ENCODE data around the gene CORO7. TPM values are rescaled to one million over a fixed set of nuclear protein-coding genes. Genes with fewer than 3 reads are reported as not detected.
A peak's percentile ranks its signal among the peaks of the same experiment; 100 is the strongest.

The CORO7 gene
- total and polyA plus RNA-seq, 9 of the 15 experiments (the other 6 are each of a cell fraction or from before 2014, with no cell fraction given), result 0.45 to 77.2 (median 18.7) TPM

DNA sequence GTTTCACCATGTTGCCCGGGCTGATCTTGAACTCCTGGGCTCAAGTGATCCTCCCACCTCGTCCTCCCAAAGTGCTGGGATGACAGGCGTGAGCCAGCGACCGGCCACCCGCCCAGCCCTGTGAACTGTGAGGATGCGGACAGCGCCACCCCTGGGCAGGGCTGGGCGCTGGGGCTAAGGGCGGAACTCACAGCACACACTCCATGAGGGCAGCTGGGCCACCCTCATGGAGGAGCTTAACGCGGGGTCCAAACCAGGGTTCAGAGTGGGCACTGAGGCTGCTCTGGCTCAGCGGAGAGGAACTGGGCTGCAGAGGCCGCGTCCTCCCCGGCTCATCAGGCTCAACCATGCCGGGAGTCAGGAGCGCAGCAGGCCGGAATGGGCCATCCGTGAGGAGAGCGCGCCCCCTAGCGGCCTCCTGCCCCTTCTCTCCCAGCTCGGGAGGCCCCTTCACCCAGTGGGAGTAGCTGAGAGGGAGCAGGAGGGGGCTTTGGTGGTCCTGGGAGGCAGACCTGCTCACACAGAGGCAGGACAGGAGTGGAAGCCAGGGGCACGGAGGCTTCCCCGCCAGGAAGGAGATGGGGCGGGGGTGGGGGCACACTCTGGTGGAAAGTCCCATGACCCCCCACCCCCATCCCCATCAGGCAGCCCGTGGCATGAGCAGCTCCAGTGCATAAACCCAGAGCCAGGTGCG is 13.8 kb downstream of the CORO7 start (continued):
- peak; percentile 74; the same call in 1 of the 2 replicates for TF ChIP-seq TOE1 (IDR thresholded peaks at IDR 0.05; ENCODE audit: borderline replicate concordance)
- TF ChIP-seq TOE1 (CRISPR knock-in tag; IDR thresholded peaks at IDR 0.05; ENCODE audit: borderline replicate concordance, low read depth), result no peak
- peak in 1 of 2 experiments; percentile 51; a peak in 1 of 4 replicates for TF ChIP-seq NONO (IDR thresholded peaks at IDR 0.05; ENCODE audit: low read depth in 2 of 2, low read length in 1 of 2)
- TF ChIP-seq CTBP1 (IDR thresholded peaks at IDR 0.05; ENCODE audit: borderline replicate concordance), result peak; percentile 67
- no peak for TF ChIP-seq TGIF2 (CRISPR knock-in tag; IDR thresholded peaks at IDR 0.05)
- TF ChIP-seq CBX2 (IDR thresholded peaks at IDR 0.05; ENCODE audit: insufficient read depth, low read length, poor library complexity, severe bottlenecking), result no peak
- TF ChIP-seq PPARD (CRISPR knock-in tag; IDR thresholded peaks at IDR 0.05), result no peak
- no peak for TF ChIP-seq FOXM1 (IDR thresholded peaks at IDR 0.05; ENCODE audit: low read depth)
- no peak for TF ChIP-seq FOXM1 (CRISPR knock-in tag; IDR thresholded peaks at IDR 0.05; ENCODE audit: low read depth)

DNA sequence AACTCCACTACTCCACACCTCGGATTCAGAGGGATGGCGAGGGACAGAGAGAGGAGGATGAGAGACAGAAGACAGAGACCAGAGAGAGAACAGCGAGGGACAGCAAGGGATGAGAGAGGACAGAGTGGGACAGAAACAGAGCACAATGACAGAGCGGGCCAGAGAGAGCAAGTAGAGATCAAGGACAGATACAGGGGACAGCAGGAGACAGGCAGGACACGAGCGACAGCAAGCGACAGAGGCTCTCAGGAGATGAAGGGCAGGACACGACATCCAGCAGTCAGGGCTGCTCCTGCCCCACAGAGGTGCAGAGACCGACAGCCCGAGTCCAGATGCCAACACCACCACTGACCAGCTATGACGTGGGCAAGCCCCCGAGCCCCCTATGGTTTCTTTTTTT is 14.9 kb downstream of the CORO7 start:
- H3K79me2 ChIP-seq (ENCODE audit: control insufficient read depth, insufficient read depth, low read length), result no peaks in the 10 kb centered on the region; the same call in 2 of the 3 replicates
- peaks cover 73% of the 10 kb centered on the region; the same call in 2 of the 3 replicates for H3K36me3 ChIP-seq (ENCODE audit: control insufficient read depth, insufficient read depth, low read length)
- peaks cover 14% of the 10 kb centered on the region; the same call in 1 of the 2 replicates for H4K20me1 ChIP-seq (replicated peaks; ENCODE audit: control insufficient read depth, insufficient read depth, low read length)
- DNase-seq (ENCODE audit: extremely low read depth in 1 of 4, low spot score in 3 of 4) (no peak), FAIRE-seq (no peak), ATAC-seq (no peak)
- H3K27me3 ChIP-seq (ENCODE audit: control insufficient read depth in 2 of 2, insufficient read depth in 2 of 2, low read length in 2 of 2), result no peaks in the 10 kb centered on the region
- H3K9ac ChIP-seq (ENCODE audit: insufficient read depth in 1 of 2, low read depth in 2 of 2, low read length in 2 of 2), result peak overlapping the region in 1 of 2 experiments; percentile 83; a peak in 2 of 4 replicates
- H3K4me2 ChIP-seq (ENCODE audit: insufficient read depth, low read length), result no peak overlapping the region
- H3K27ac ChIP-seq (ENCODE audit: extremely low read depth, low read depth, low read length), result no peak overlapping the region
- POLR2A ChIA-PET, result interaction anchor here (2.1 kb wide), 1 partner anchor 40 kb away, joined by 9 read pairs; no protein-coding TSS in a partner anchor
- in situ Hi-C loops (cut with MboI), result loop anchor here (5.0 kb wide), 1 partner anchor 39 kb away; no protein-coding TSS in a partner anchor
- peaks cover 0 to 29% of the 10 kb centered on the region in 2 experiments; a peak in 2 of 5 replicates for H3K4me1 ChIP-seq (replicated peaks in 1 of 2; ENCODE audit: control insufficient read depth in 2 of 2, insufficient read depth in 2 of 2, low read length in 2 of 2)
- intact Hi-C loops (cut with micrococcal nuclease), result loop anchor here (5.0 to 10.0 kb wide), 3 partner anchors 139 to 417 kb away; no protein-coding TSS in a partner anchor
- BruUV-seq (replicated peaks), result no TSS peak
- H3K9me3 ChIP-seq (replicated peaks; ENCODE audit: control insufficient read depth, insufficient read depth, low read depth, low read length), result no peaks in the 10 kb centered on the region
- H3K4me3 ChIP-seq, result no peak overlapping the region
- 88% methylated on average over 9 of the region's 12 CpGs for WGBS (ENCODE audit: insufficient coverage, low coverage, missing lambda C conversion rate)
- H2AFZ ChIP-seq (ENCODE audit: low read depth, low read length), result no peak overlapping the region
- H3K9me1 ChIP-seq (ENCODE audit: control insufficient read depth, insufficient read depth, low read length), result no peaks in the 10 kb centered on the region
- TF ChIP-seq SIRT6 (IDR thresholded peaks at IDR 0.05; ENCODE audit: low read depth, low read length) (no peak), POLR2A (conservative IDR thresholded peaks at IDR 0.05) (0 out of 2 replicates have a peak, but pooled peaks have one; percentile 29)
- CTCF ChIA-PET (ENCODE audit: low intra/inter-chr PET ratio), result interaction anchor here (0.9 to 6.4 kb wide), 3 partner anchors 42 to 419 kb away, joined by 3 to 70 read pairs (median 3); no protein-coding TSS in a partner anchor

Measured in K562 (cell line).